ENCODE results near the gene PDC.

DNA sequence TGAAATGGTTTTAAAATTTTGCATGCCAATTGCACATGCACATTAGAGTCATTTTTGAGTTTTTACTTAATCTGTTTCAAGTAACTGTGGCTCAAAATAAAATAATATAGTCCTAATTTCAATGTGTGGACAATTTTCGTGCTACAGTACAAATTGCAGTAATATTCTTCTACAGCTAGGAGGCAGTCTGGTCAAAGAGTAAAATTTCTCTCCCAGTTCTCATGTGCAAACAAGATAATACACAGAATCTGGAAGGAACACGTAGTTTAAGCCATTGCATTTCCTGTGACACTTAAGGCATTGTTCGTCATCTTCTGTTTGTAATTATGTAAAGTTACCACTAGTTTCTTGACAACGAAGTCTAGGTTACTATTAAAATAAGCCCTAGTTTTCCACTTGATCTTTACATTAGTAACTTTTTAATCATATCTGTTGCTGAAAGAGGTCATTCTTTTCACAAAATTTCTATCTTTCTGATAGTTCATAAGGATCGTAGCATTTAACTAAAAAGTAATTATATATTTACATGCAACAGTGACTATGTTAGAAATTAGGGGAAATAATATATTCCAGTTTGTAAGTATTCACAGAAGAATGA, 56.4 kb downstream of the PDC start:
- TF ChIP-seq POLR2A (IDR thresholded peaks at IDR 0.05): no peak
- TF ChIP-seq CTCF (IDR thresholded peaks at IDR 0.05): peak in 4 of 7 experiments; percentile 52 to 67 (median 62)

Data from stomach (tissue), 4 donors.